Esophagus muscularis mucosa (tissue), 2 donors: ENCODE measurements around the gene LDLRAD3.

ENCODE experiments used
- EP300 ChIP-seq: sonication (generic); formaldehyde crosslinking; IDR thresholded peaks from one replicate; pipeline ENCODE4 v1.6.1; 2017; ENCODE audit warnings: antibody characterized with exemption
- POLR2A ChIP-seq: fragments of 450-650 bp; IDR thresholded peaks from one replicate; pipeline ENCODE4 v1.6.1; 2017; ENCODE audit warnings: antibody characterized with exemption, moderate library complexity, mild to moderate bottlenecking, low read depth

DNA sequence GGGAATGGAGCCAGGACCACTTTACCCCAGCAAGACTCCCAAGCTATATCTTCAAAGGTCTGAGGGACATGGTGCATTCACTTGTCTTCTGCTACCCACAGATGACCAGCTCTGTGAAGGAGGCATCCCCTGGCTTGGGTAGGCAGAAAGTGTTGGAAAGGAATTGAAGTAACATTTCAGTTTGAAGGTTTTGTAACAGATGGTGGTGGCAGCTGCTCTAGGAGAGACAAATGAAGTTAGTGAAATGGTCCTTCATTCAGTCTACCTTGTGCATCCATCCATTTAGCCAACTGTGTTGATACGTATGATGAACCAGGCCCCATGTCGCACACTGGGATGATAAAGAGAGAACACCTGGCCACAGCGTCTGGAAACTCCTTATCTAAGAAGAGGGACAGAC, 204.8 kb downstream of the LDLRAD3 start:
- TF ChIP-seq EP300: no peak
- TF ChIP-seq POLR2A: no peak
